ENCODE measurements around the gene DPP6.
"Not testable (repeated sequence)": the region's sequence is repeated elsewhere in the genome, so short reads cannot be mapped to it uniquely, and the experiment has no call there.

The DPP6 gene

GRCh38 chr7:154676422-154677073, 624.4 kb downstream of the DPP6 start:
- no peak for TF ChIP-seq CTCF (IDR thresholded peaks at IDR 0.05; ENCODE audit: low read depth, low read length)
- DNase-seq (ENCODE audit: extremely low read depth, low read depth): no peak

GRCh38 chr7:154677454-154677853, 625.3 kb downstream of the DPP6 start:
- no peak for DNase-seq (ENCODE audit: extremely low read depth, low read depth)
- no peak for TF ChIP-seq CTCF (IDR thresholded peaks at IDR 0.05; ENCODE audit: low read depth, low read length)

- not testable (repeated sequence) for DNase-seq (ENCODE audit: extremely low read depth, low read depth)
Observed at GRCh38 chr7:154678001-154678550, 625.9 kb downstream of the DPP6 start.

- no peak for DNase-seq (ENCODE audit: extremely low read depth, low read depth)
- no peak for TF ChIP-seq CTCF (IDR thresholded peaks at IDR 0.05; ENCODE audit: low read depth, low read length)
Observed at GRCh38 chr7:154679379-154680053, 627.3 kb downstream of the DPP6 start.

GRCh38 chr7:154680894-154681659, 628.9 kb downstream of the DPP6 start:
- no peak for TF ChIP-seq CTCF (IDR thresholded peaks at IDR 0.05; ENCODE audit: low read depth, low read length)
- DNase-seq (ENCODE audit: extremely low read depth, low read depth): no peak

GRCh38 chr7:154682003-154682402, 629.8 kb downstream of the DPP6 start:
- no peak for TF ChIP-seq CTCF (IDR thresholded peaks at IDR 0.05; ENCODE audit: low read depth, low read length)
- no peak for DNase-seq (ENCODE audit: extremely low read depth, low read depth)

GRCh38 chr7:154684666-154685563, 632.7 kb downstream of the DPP6 start:
- DNase-seq (ENCODE audit: extremely low read depth, low read depth): no peak
- no peak for TF ChIP-seq CTCF (IDR thresholded peaks at IDR 0.05; ENCODE audit: low read depth, low read length)
